HCT116 (cell line): ENCODE measurements around the gene ATOH8. TPM values are rescaled to one million over a fixed set of nuclear protein-coding genes. Genes with fewer than 3 reads are reported as not detected.

Source experiments
- ATAC-seq: fragments of 200-7000 bp; cut with Tn5 transposase; 2 replicates; pipeline ENCODE4 v1.9.1; 2020; ENCODE audit warnings: mild to moderate bottlenecking, moderate library complexity
- BruUV-seq: library from RNA; stranded (reverse); fragments of 400-500 nt; replicated peaks from 2 replicates; lab custom pipeline; 2021; lab: Mats Ljungman, UMichigan
- CTCF ChIA-PET: fragments of 300-600 bp; sonication (Branson Sonifier 250); formaldehyde crosslinking; loops from one replicate; lab custom pipeline; 2021; ENCODE audit warnings: antibody characterized with exemption; lab: Charles Lee
- POLR2A ChIA-PET: fragments of 300-600, 350-600 bp; sonication (Branson Sonifier 250); formaldehyde crosslinking; loops from one replicate; lab custom pipeline; 2021; ENCODE audit warnings: antibody characterized with exemption; lab: Charles Lee
- RAD21 ChIA-PET, 2 experiments: fragments of 300-600 bp; sonication (Branson Sonifier 250); formaldehyde crosslinking; loops; one replicate each; lab custom pipeline; 2023; ENCODE audit warnings: low total read pairs in 2 of 2; ENCODE audit not compliant: uncharacterized antibody in 2 of 2, unreplicated experiment in 2 of 2, low non-redundant PET in 1 of 2; lab: Charles Lee
- DNase-seq: peaks from one replicate; pipeline ENCODE4 v3.0.0-alpha.2; 2010; ENCODE audit warnings: low read depth, low spot score
- H2AFZ ChIP-seq: fragments of 200-600 bp; shearing (Covaris generic), sonication (generic); 2 replicates; pipeline ENCODE4 v1.6.1; 2017; ENCODE audit warnings: low read depth, mixed run types, mixed read lengths, antibody characterized with exemption, low read length; ENCODE audit not compliant: poor library complexity, severe bottlenecking
- H3K27ac ChIP-seq: 2 replicates; pipeline ENCODE4 v1.5.1; 2012; ENCODE audit warnings: low read depth, low read length
- H3K27me3 ChIP-seq: fragments of 200-600 bp; sonication (generic); 2 replicates; pipeline ENCODE4 v1.6.1; 2016; ENCODE audit warnings: mixed run types, low read length, mixed read lengths; ENCODE audit not compliant: insufficient read depth
- H3K36me3 ChIP-seq, 2 experiments: fragments of 200-500 bp in 1 of 2; fragments of 200-600 bp in 1 of 2; sonication (Bioruptor generic) in 1 of 2; sonication (generic) in 1 of 2; 2 replicates each; pipeline versions ENCODE4 v1.5.1 to v1.6.1; 2014 to 2016; ENCODE audit warnings: low read length in 2 of 2, inconsistent platforms in 1 of 2, mixed read lengths in 1 of 2, mixed run types in 1 of 2; ENCODE audit not compliant: insufficient read depth in 2 of 2, control insufficient read depth in 1 of 2
- H3K4me1 ChIP-seq, 2 experiments: fragments of 200-600 bp in 1 of 2; sonication (generic) in 1 of 2; 2 replicates each; pipeline versions ENCODE4 v1.5.1 to v1.6.1; 2012 to 2017; ENCODE audit warnings: low read length in 2 of 2, inconsistent platforms in 1 of 2, mild to moderate bottlenecking in 1 of 2, mixed read lengths in 1 of 2, mixed run types in 1 of 2, moderate library complexity in 1 of 2; ENCODE audit not compliant: insufficient read depth in 2 of 2, control insufficient read depth in 1 of 2
- H3K4me2 ChIP-seq: fragments of 200-600 bp; sonication (generic); 2 replicates; pipeline ENCODE4 v1.6.1; 2017; ENCODE audit warnings: mixed run types, low read length, mixed read lengths
- H3K4me3 ChIP-seq, 2 experiments: fragments of 200-600 bp in 1 of 2; sonication (generic) in 1 of 2; replicated peaks in 1 of 2; 2 replicates each; pipeline ENCODE4 v1.5.1; 2011 to 2016; ENCODE audit warnings: low read length in 2 of 2, control low read depth in 1 of 2, low read depth in 1 of 2, mild to moderate bottlenecking in 1 of 2, mixed read lengths in 1 of 2, mixed run types in 1 of 2
- H3K79me2 ChIP-seq: fragments of 200-600 bp; sonication (generic); 2 replicates; pipeline ENCODE4 v1.6.1; 2017; ENCODE audit warnings: mild to moderate bottlenecking, mixed run types, low read length, moderate library complexity, mixed read lengths; ENCODE audit not compliant: insufficient read depth
- H3K9ac ChIP-seq: fragments of 200-600 bp; sonication (generic); 2 replicates; pipeline ENCODE4 v1.6.1; 2016; ENCODE audit warnings: low read length, mixed read lengths
- H3K9me2 ChIP-seq: fragments of 200-600 bp; sonication (generic), shearing (Covaris generic); 2 replicates; pipeline ENCODE4 v1.6.1; 2017; ENCODE audit warnings: mixed run types, mild to moderate bottlenecking, moderate library complexity; ENCODE audit not compliant: insufficient read depth
- H3K9me3 ChIP-seq, 2 experiments: fragments of 200-500 bp in 1 of 2; fragments of 200-600 bp in 1 of 2; sonication (Bioruptor generic) in 1 of 2; sonication (generic) in 1 of 2; 2 replicates each; pipeline ENCODE4 v1.6.1; 2014 to 2017; ENCODE audit warnings: low read length in 2 of 2, mixed read lengths in 2 of 2, inconsistent platforms in 1 of 2, low read depth in 1 of 2, mild to moderate bottlenecking in 1 of 2, mixed run types in 1 of 2, moderate library complexity in 1 of 2; ENCODE audit not compliant: control insufficient read depth in 1 of 2, insufficient read depth in 1 of 2
- H4K20me1 ChIP-seq: fragments of 200-600 bp; sonication (generic), shearing (Covaris generic); 2 replicates; pipeline ENCODE4 v1.6.1; 2017; ENCODE audit warnings: mixed run types, mild to moderate bottlenecking, moderate library complexity; ENCODE audit not compliant: insufficient read depth
- ATF3 ChIP-seq: IDR thresholded peaks from 2 replicates; pipeline ENCODE4 v1.6.1; 2012
- CBX3 ChIP-seq: IDR thresholded peaks from 2 replicates; pipeline ENCODE4 v1.6.1; 2012; ENCODE audit warnings: low read depth
- CEBPB ChIP-seq: IDR thresholded peaks from 2 replicates; pipeline ENCODE4 v1.6.1; 2012; ENCODE audit warnings: low read depth
- CTCF ChIP-seq, 3 experiments: fragments of 200-600 bp in 1 of 3; sonication (generic) in 1 of 3; IDR thresholded peaks in 2 of 3; conservative IDR thresholded peaks in 1 of 3; 2 replicates each; pipeline ENCODE4 v1.5.1; 2012 to 2017; ENCODE audit warnings: low read depth in 2 of 3, low read length in 2 of 3, antibody characterized with exemption in 1 of 3, borderline replicate concordance in 1 of 3, control low read depth in 1 of 3, mild to moderate bottlenecking in 1 of 3, mixed read lengths in 1 of 3, mixed run types in 1 of 3, moderate library complexity in 1 of 3; ENCODE audit not compliant: insufficient read depth in 1 of 3
- EGR1 ChIP-seq: IDR thresholded peaks from 2 replicates; pipeline ENCODE4 v1.6.1; 2012; ENCODE audit warnings: low read depth
- REST ChIP-seq: IDR thresholded peaks from 2 replicates; pipeline ENCODE4 v1.6.1; 2012; ENCODE audit warnings: low read depth
- YY1 ChIP-seq: IDR thresholded peaks from 2 replicates; pipeline ENCODE4 v1.6.1; 2011; ENCODE audit warnings: low read length, low read depth, moderate library complexity, mild to moderate bottlenecking; ENCODE audit not compliant: insufficient replicate concordance; ENCODE audit errors: extremely low read depth
- ZBTB33 ChIP-seq: IDR thresholded peaks from 2 replicates; pipeline ENCODE4 v1.6.1; 2011; ENCODE audit warnings: mild to moderate bottlenecking, low read length, moderate library complexity; ENCODE audit not compliant: insufficient replicate concordance; ENCODE audit errors: extremely low read depth
- intact Hi-C: fragments of 100-400 bp; cut with micrococcal nuclease; formaldehyde crosslinking; loops from 2 replicates; pipeline ENCODE4 v1.10.0; 2022
- total RNA-seq: library from RNA; stranded (reverse); gene quantifications from one replicate; pipeline ENCODE4 v1.2.1, GENCODE V29; 2021; ENCODE audit not compliant: unreplicated experiment

The ATOH8 gene
- total RNA-seq, 1 experiment from 2014 or later, result 0.74 TPM

GRCh38 chr2:85712336-85712735 is 41.5 kb upstream of the ATOH8 start:
- no peak overlapping the region for H3K4me2 ChIP-seq
- ChIA-PET RAD21 (no interaction called here), CTCF (interaction anchor here (0.6 kb wide), 2 partner anchors 10 kb away, joined by 3 read pairs; no protein-coding TSS in a partner anchor), POLR2A (interaction anchor here (0.6 kb wide), 1 partner anchor 41 kb away, joined by 4 read pairs; the partner anchor contains the start of gene ATOH8)
- H3K9me2 ChIP-seq, result no peaks in the 10 kb centered on the region
- no peaks in the 10 kb centered on the region for H3K79me2 ChIP-seq
- H3K9me3 ChIP-seq, result no peaks in the 10 kb centered on the region
- H3K9ac ChIP-seq, result no peak overlapping the region
- no peak overlapping the region for H3K27ac ChIP-seq
- DNase-seq, result no peak
- H3K4me3 ChIP-seq, result no peak overlapping the region
- no peak overlapping the region for H2AFZ ChIP-seq
- H3K4me1 ChIP-seq, result peaks cover 0 to 3% of the 10 kb centered on the region in 2 experiments; a peak in 1 of 4 replicates
- BruUV-seq, result no TSS peak
- ATAC-seq, result no peak
- no peaks in the 10 kb centered on the region for H3K36me3 ChIP-seq
- intact Hi-C loops, result no loop called here
- no peaks in the 10 kb centered on the region for H3K27me3 ChIP-seq
- TF ChIP-seq CBX3 (no peak), YY1 (no peak)
- no peaks in the 10 kb centered on the region for H4K20me1 ChIP-seq

GRCh38 chr2:85712849-85713612 is 40.8 kb upstream of the ATOH8 start:
- H3K79me2 ChIP-seq, result no peaks in the 10 kb centered on the region
- H4K20me1 ChIP-seq, result no peaks in the 10 kb centered on the region
- BruUV-seq, result no TSS peak
- H3K27ac ChIP-seq, result no peak overlapping the region
- ATAC-seq, result no peak
- no peaks in the 10 kb centered on the region for H3K9me3 ChIP-seq
- H3K9me2 ChIP-seq, result no peaks in the 10 kb centered on the region
- no peak overlapping the region for H2AFZ ChIP-seq
- ChIA-PET RAD21 (no interaction called here), POLR2A (interaction anchor here (0.6 kb wide), 1 partner anchor 41 kb away, joined by 4 read pairs; the partner anchor contains the start of gene ATOH8), CTCF (interaction anchor here (0.6 kb wide), 2 partner anchors 10 kb away, joined by 3 read pairs; no protein-coding TSS in a partner anchor)
- intact Hi-C loops, result no loop called here
- no peaks in the 10 kb centered on the region for H3K4me1 ChIP-seq
- DNase-seq, result no peak
- no peaks in the 10 kb centered on the region for H3K27me3 ChIP-seq
- H3K9ac ChIP-seq, result no peak overlapping the region
- no peaks in the 10 kb centered on the region for H3K36me3 ChIP-seq
- no peak overlapping the region for H3K4me3 ChIP-seq
- H3K4me2 ChIP-seq, result no peak overlapping the region
- TF ChIP-seq CTCF (IDR thresholded peaks at IDR 0.05 in 2 of 3, conservative IDR thresholded peaks at IDR 0.05 in 1 of 3; ENCODE audit: borderline replicate concordance in 1 of 3, insufficient read depth in 1 of 3, low read depth in 2 of 3, low read length in 2 of 3) (no peak), YY1 (no peak), CEBPB (no peak), ZBTB33 (no peak), EGR1 (no peak), REST (no peak), ATF3 (no peak)
